Measurements from ENCODE around the gene ZDHHC5. TPM values are rescaled to one million over a fixed set of nuclear protein-coding genes. Genes with fewer than 3 reads are reported as not detected.

ZDHHC5 gene
- total RNA-seq, 4 donors from 2014 or later: 28.0 to 49.9 (median 33.4) TPM

DNA sequence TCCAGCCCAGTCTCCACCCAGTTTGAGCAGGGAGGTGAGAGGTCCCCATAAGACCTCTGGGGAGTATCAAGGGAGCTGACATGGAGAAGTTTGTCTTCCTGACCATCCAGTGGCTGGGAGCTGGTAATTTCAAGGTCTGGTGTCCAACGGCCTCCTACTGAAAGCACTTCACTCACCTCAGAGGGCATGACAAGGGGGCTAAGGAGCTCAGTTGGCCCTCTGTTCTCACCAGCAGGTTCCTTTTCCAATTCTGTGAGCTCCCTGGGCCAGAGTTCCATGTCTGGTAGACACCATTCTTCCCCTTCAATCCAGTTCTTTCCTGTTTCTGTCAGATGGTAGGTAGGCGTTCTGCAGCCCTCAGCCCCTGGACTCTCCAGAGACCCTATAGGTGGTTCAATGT is 76.4 kb downstream of the ZDHHC5 start:
- TF ChIP-seq, protein P1, sequence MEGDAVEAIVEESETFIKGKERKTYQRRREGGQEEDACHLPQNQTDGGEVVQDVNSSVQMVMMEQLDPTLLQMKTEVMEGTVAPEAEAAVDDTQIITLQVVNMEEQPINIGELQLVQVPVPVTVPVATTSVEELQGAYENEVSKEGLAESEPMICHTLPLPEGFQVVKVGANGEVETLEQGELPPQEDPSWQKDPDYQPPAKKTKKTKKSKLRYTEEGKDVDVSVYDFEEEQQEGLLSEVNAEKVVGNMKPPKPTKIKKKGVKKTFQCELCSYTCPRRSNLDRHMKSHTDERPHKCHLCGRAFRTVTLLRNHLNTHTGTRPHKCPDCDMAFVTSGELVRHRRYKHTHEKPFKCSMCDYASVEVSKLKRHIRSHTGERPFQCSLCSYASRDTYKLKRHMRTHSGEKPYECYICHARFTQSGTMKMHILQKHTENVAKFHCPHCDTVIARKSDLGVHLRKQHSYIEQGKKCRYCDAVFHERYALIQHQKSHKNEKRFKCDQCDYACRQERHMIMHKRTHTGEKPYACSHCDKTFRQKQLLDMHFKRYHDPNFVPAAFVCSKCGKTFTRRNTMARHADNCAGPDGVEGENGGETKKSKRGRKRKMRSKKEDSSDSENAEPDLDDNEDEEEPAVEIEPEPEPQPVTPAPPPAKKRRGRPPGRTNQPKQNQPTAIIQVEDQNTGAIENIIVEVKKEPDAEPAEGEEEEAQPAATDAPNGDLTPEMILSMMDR (IDR thresholded peaks at IDR 0.05; ENCODE audit: low read depth): no peak

DNA sequence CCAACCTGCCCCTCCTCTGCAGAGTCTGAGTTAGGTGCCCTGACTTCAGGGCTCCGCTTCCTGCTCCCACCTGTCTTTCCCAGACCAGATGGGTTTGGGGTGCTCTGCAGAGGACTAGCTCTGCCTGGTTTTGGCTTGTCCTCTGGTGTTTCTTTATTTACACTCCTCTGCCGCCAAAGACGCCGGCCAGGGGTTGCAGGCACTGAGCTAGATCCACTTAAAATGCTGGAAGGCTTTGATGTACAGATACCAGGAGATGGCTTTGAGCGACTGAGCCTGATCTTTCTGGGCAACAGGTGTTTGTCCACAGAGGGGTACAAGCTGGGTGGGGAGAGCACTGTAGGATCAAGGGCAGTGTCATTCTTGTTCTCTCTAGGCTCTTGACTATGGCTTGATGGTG is 77.3 kb downstream of the ZDHHC5 start:
- TF ChIP-seq, protein P1 (IDR thresholded peaks at IDR 0.05; ENCODE audit: low read depth): no peak

DNA sequence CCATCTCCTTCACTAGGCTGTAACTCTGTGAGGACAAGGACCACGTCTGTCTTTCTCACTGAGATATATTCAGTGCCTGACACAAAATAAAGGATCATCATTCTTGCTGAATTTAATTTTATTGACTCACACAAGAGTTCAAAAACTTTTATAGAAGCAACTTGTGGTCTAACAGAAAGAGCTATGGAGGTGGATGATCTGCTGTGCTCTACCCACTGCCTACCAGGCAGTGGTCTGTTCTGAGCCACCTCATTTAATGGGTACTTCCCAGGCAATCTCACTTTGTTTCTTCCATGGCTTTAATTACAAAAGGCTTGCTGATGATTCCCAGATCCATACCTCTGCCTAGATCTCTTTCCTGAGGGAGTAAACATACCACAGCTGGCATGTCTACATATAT is 79.0 kb downstream of the ZDHHC5 start:
- TF ChIP-seq, protein P1 (IDR thresholded peaks at IDR 0.05; ENCODE audit: low read depth): no peak

Small RNAs within 50 kb of the gene (small RNA-seq; reads per million reads assigned to genes)
- gene MIR130A (138 reads per million, percentile 98 among the genes with 10 or more reads in this experiment), gene TMX2-CTNND1 (not detected)

Other genes starting within 250 kb of the ZDHHC5 start
- 100 to 1,000 TPM in 1 of 4 donors, 10 to 100 TPM in 3; 50.1 to 108 (median 80.2) TPM for gene SLC43A3, start 241.0 kb upstream of the ZDHHC5 start, total RNA-seq
- gene RTN4RL2, start 207.6 kb upstream of the ZDHHC5 start, total RNA-seq: under 1 TPM in 3 of 4 donors, not detected in 1; 0.38 to 0.82 (median 0.68) TPM
- gene SLC43A1, start 152.4 kb upstream of the ZDHHC5 start, total RNA-seq: 10 to 100 TPM in 3 of 4 donors, 1 to 10 TPM in 1; 9.8 to 25.1 (median 18.3) TPM
- 10 to 100 TPM; 34.4 to 47.6 (median 36.7) TPM for gene TIMM10, start 137.4 kb upstream of the ZDHHC5 start, total RNA-seq
- gene SMTNL1, start 130.5 kb upstream of the ZDHHC5 start, total RNA-seq: not detected
- gene UBE2L6, start 100.4 kb upstream of the ZDHHC5 start, total RNA-seq: 10 to 100 TPM; 21.8 to 60.7 (median 33.6) TPM
- gene SERPING1, start 70.4 kb upstream of the ZDHHC5 start, total RNA-seq: 100 to 1,000 TPM; 318 to 653 (median 616) TPM
- 1 to 10 TPM in 2 of 4 donors, under 1 TPM in 2; 0.33 to 4.1 (median 2.2) TPM for gene YPEL4, start 18.2 kb upstream of the ZDHHC5 start, total RNA-seq
- 10 to 100 TPM in 2 of 4 donors, 1 to 10 TPM in 2; 5.7 to 11.5 (median 10.0) TPM for gene CLP1, start 10.4 kb upstream of the ZDHHC5 start, total RNA-seq
- 10 to 100 TPM in 2 of 4 donors, 1 to 10 TPM in 2; 7.6 to 18.9 (median 10.1) TPM for gene MED19, start 44.1 kb downstream of the ZDHHC5 start, total RNA-seq
- gene TMX2, start 44.5 kb downstream of the ZDHHC5 start, total RNA-seq: 10 to 100 TPM; 32.8 to 72.7 (median 34.1) TPM
- 100 to 1,000 TPM in 3 of 4 donors, 10 to 100 TPM in 1; 72.2 to 129 (median 116) TPM for gene SELENOH, start 73.4 kb downstream of the ZDHHC5 start, total RNA-seq
- not detected for gene BTBD18, start 83.7 kb downstream of the ZDHHC5 start, total RNA-seq
- gene CTNND1, start 93.7 kb downstream of the ZDHHC5 start, total RNA-seq: 100 to 1,000 TPM in 2 of 4 donors, 10 to 100 TPM in 2; 75.6 to 134 (median 93.3) TPM